ENCODE results near the gene SUSD3.

Gene SUSD3

GRCh38 chr9:93134015-93134739 is 75.7 kb downstream of the SUSD3 start, which contains the start of gene NINJ1:
Gene NINJ1, minus strand, starts transcription at chr9:93134251. Its CDS starts 34 bp downstream, at chr9:93134217.
- Histone ChIP-seq H2AFZ (ENCODE audit: low read length, unreplicated experiment) (peak within 1 kb of the TSS; percentile 97), H3K79me2 (ENCODE audit: control insufficient read depth, insufficient read depth, low read length, unreplicated experiment) (peaks cover 10% of the 10 kb centered on the region), H3K4me3 (ENCODE audit: low read depth, low read length) (peak within 1 kb of the TSS; percentile 98), H3K27ac (ENCODE audit: low read depth, low read length) (peak within 1 kb of the TSS; percentile 87), H3K27me3 (ENCODE audit: insufficient read depth, low read length) (no peaks in the 10 kb centered on the region), H3K4me1 (ENCODE audit: control insufficient read depth, insufficient read depth, low read length, unreplicated experiment) (peaks cover 23% of the 10 kb centered on the region), H3K36me3 (ENCODE audit: insufficient read depth, low read length) (no peaks in the 10 kb centered on the region)
